NB4 (cell line): ENCODE results near the gene GPX7.

Experiments used
- CTCF ChIP-seq: IDR thresholded peaks from one replicate; pipeline ENCODE4 v1.5.1; 2012; ENCODE audit warnings: low read depth, low read length
- MAX ChIP-seq: IDR thresholded peaks from 2 replicates; pipeline ENCODE4 v1.6.1; 2011; ENCODE audit warnings: low read depth, low read length
- MYC ChIP-seq: IDR thresholded peaks from 2 replicates; pipeline ENCODE4 v1.6.1; 2011; ENCODE audit warnings: low read depth, low read length
- POLR2A ChIP-seq: IDR thresholded peaks from 2 replicates; pipeline ENCODE4 v1.6.1; 2011; ENCODE audit warnings: mild to moderate bottlenecking; ENCODE audit not compliant: insufficient read length; ENCODE audit errors: extremely low read depth

- TF ChIP-seq CTCF = no peak
- TF ChIP-seq MYC = no peak
- no peak for TF ChIP-seq POLR2A
- no peak for TF ChIP-seq MAX
Observed at GRCh38 chr1:52579415-52579814, 22.8 kb upstream of the GPX7 start.
